ENCODE measurements around the gene SPOP. TPM values are rescaled to one million over a fixed set of nuclear protein-coding genes. Genes with fewer than 3 reads are reported as not detected.

The SPOP gene
- total RNA-seq, 1 donor: 59.2 TPM

- TF ChIP-seq CTCF (IDR thresholded peaks at IDR 0.05; ENCODE audit: insufficient read depth, low read depth, low read length): peak; percentile 98
- H3K4me3 ChIP-seq (ENCODE audit: low read depth, low read length): no peak overlapping the region
- DNase-seq (ENCODE audit: low read depth): peak; percentile 60
These were observed 121.5 kb downstream of the SPOP start for GRCh38 chr17:49556223-49556943.

- TF ChIP-seq CTCF (IDR thresholded peaks at IDR 0.05; ENCODE audit: insufficient read depth, low read depth, low read length): no peak
- no peak overlapping the region for H3K4me3 ChIP-seq (ENCODE audit: low read depth, low read length)
- no peak for DNase-seq (ENCODE audit: low read depth)
These were observed 122.2 kb downstream of the SPOP start for GRCh38 chr17:49555495-49556222.

- DNase-seq (ENCODE audit: low read depth): no peak
- no peak for TF ChIP-seq CTCF (IDR thresholded peaks at IDR 0.05; ENCODE audit: insufficient read depth, low read depth, low read length)
- H3K4me3 ChIP-seq (ENCODE audit: low read depth, low read length): no peak overlapping the region
These were observed 123.0 kb downstream of the SPOP start for GRCh38 chr17:49554694-49555494.

- no peak for TF ChIP-seq CTCF (IDR thresholded peaks at IDR 0.05; ENCODE audit: insufficient read depth, low read depth, low read length)
- DNase-seq (ENCODE audit: low read depth): no peak
- no peak overlapping the region for H3K4me3 ChIP-seq (ENCODE audit: low read depth, low read length)
These were observed 124.1 kb downstream of the SPOP start for GRCh38 chr17:49553676-49554335.

- no peak overlapping the region for H3K4me3 ChIP-seq (ENCODE audit: low read depth, low read length)
- no peak for TF ChIP-seq CTCF (IDR thresholded peaks at IDR 0.05; ENCODE audit: insufficient read depth, low read depth, low read length)
- DNase-seq (ENCODE audit: low read depth): no peak
These were observed 125.7 kb downstream of the SPOP start for GRCh38 chr17:49552070-49552751.

Data from fibroblast of villous mesenchyme (primary cell).